Gastrocnemius medialis (tissue), 4 donors: ENCODE measurements around the gene RBBP8. TPM values are rescaled to one million over a fixed set of nuclear protein-coding genes. Genes with fewer than 3 reads are reported as not detected.

Experiments used
- ATAC-seq, 2 donors: fragments of 150-250 bp; one replicate each; pipeline ENCODE4 v1.9.1; 2016
- DNase-seq, 2 donors: peaks; one replicate each; pipeline ENCODE4 v3.0.0-alpha.2; 2019
- H3K27ac ChIP-seq, 4 donors: fragments of 200-600 bp; sonication (generic); 1 replicate in 1 of 4; 2 replicates in 3 of 4; pipeline ENCODE4 v1.5.1; 2016 to 2018; ENCODE audit warnings: mild to moderate bottlenecking in 2 of 4, moderate library complexity in 1 of 4
- H3K27me3 ChIP-seq, 3 donors: fragments of 200-600 bp; sonication (generic) in 2 of 3; 1 replicate in 1 of 3; 2 replicates in 2 of 3; pipeline versions ENCODE4 v1.5.1 to v1.6.0; 2016 to 2019; ENCODE audit warnings: mild to moderate bottlenecking in 1 of 3, moderate library complexity in 1 of 3
- H3K36me3 ChIP-seq, 2 donors: fragments of 200-600 bp; sonication (generic) in 1 of 2; one replicate each; pipeline ENCODE4 v1.5.1; 2017 to 2018
- H3K4me1 ChIP-seq, 2 donors: fragments of 200-600 bp; sonication (generic) in 1 of 2; one replicate each; pipeline ENCODE4 v1.5.1; 2016 to 2017; ENCODE audit warnings: mild to moderate bottlenecking in 2 of 2
- H3K4me3 ChIP-seq, 4 donors: fragments of 200-600 bp; sonication (generic) in 3 of 4; 1 replicate in 1 of 4; 2 replicates in 3 of 4; pipeline ENCODE4 v1.5.1; 2016 to 2019; ENCODE audit warnings: mild to moderate bottlenecking in 2 of 4
- H3K9me3 ChIP-seq, 3 donors: fragments of 200-600 bp; sonication (generic) in 2 of 3; 1 replicate in 1 of 3; 2 replicates in 2 of 3; pipeline ENCODE4 v1.5.1; 2016 to 2019
- CTCF ChIP-seq, 5 experiments: fragments of 450-650 bp in 3 of 5; fragments of 200-600 bp in 2 of 5; sonication (generic) in 2 of 5; IDR thresholded peaks in 4 of 5; conservative IDR thresholded peaks in 1 of 5; 1 replicate in 4 of 5; 2 replicates in 1 of 5; pipeline ENCODE4 v1.5.1; 2016 to 2019; ENCODE audit warnings: antibody characterized with exemption in 5 of 5, mild to moderate bottlenecking in 3 of 5, moderate library complexity in 3 of 5
- POLR2A ChIP-seq, 2 donors: fragments of 450-650 bp; IDR thresholded peaks; one replicate each; pipeline ENCODE4 v1.6.1; 2017; ENCODE audit warnings: antibody characterized with exemption in 2 of 2, mild to moderate bottlenecking in 2 of 2, moderate library complexity in 2 of 2
- in situ Hi-C, 4 donors: fragments of 200-750 bp; cut with MboI; loops; one replicate each; pipeline versions ENCODE4 v1.15.0 to v1.8.0; 2017; ENCODE audit warnings: low sequenced_read_pairs in 4 of 4
- intact Hi-C: fragments of 100-400 bp; cut with DNase I; formaldehyde crosslinking; loops from one replicate; pipeline ENCODE4 v1.15.1; 2023; ENCODE audit warnings: low total_unique reads
- total RNA-seq, 4 donors: library from RNA; depleted of rRNA; stranded (reverse); fragments of >200 nt; gene quantifications; one replicate each; pipeline versions ENCODE4 v1.1.0 to v1.2.3, GENCODE V29; 2016

The RBBP8 gene
- total RNA-seq, 4 donors from 2014 or later, result 1.3 to 4.7 (median 1.7) TPM

- Histone ChIP-seq H3K4me1 (no peaks in the 10 kb centered on the region), H3K9me3 (no peaks in the 10 kb centered on the region), H3K27ac (no peak overlapping the region), H3K27me3 (no peaks in the 10 kb centered on the region), H3K4me3 (no peak overlapping the region), H3K36me3 (no peaks in the 10 kb centered on the region)
- no peak for ATAC-seq
- TF ChIP-seq CTCF (IDR thresholded peaks at IDR 0.05 in 4 of 5, conservative IDR thresholded peaks at IDR 0.05 in 1 of 5), result no peak
- no peak for TF ChIP-seq POLR2A (IDR thresholded peaks at IDR 0.05)
- DNase-seq, result no peak
- in situ Hi-C loops, result no loop called here
- intact Hi-C loops, result no loop called here
Observed at GRCh38 chr18:23062011-23062410, 128.9 kb downstream of the RBBP8 start.

GRCh38 chr18:23063502-23063901 lies 130.4 kb downstream of the RBBP8 start:
- TF ChIP-seq POLR2A (IDR thresholded peaks at IDR 0.05) (no peak), CTCF (IDR thresholded peaks at IDR 0.05 in 4 of 5, conservative IDR thresholded peaks at IDR 0.05 in 1 of 5) (no peak)
- DNase-seq (no peak), ATAC-seq (no peak)
- intact Hi-C loops, result no loop called here
- no peak overlapping the region for H3K4me3 ChIP-seq
- in situ Hi-C loops, result no loop called here
- H3K27me3 ChIP-seq, result no peaks in the 10 kb centered on the region
- H3K9me3 ChIP-seq, result no peaks in the 10 kb centered on the region
- H3K27ac ChIP-seq, result no peak overlapping the region
- no peaks in the 10 kb centered on the region for H3K36me3 ChIP-seq
- H3K4me1 ChIP-seq, result no peaks in the 10 kb centered on the region

GRCh38 chr18:23065234-23065806 lies 132.2 kb downstream of the RBBP8 start:
- Histone ChIP-seq H3K27ac (no peak overlapping the region), H3K9me3 (no peaks in the 10 kb centered on the region), H3K4me3 (no peak overlapping the region), H3K36me3 (no peaks in the 10 kb centered on the region), H3K27me3 (no peaks in the 10 kb centered on the region), H3K4me1 (no peaks in the 10 kb centered on the region)
- DNase-seq (no peak), ATAC-seq (no peak)
- in situ Hi-C loops, result no loop called here
- TF ChIP-seq POLR2A (IDR thresholded peaks at IDR 0.05) (no peak), CTCF (IDR thresholded peaks at IDR 0.05 in 4 of 5, conservative IDR thresholded peaks at IDR 0.05 in 1 of 5) (no peak)
- intact Hi-C loops, result no loop called here

- Histone ChIP-seq H3K9me3 (no peaks in the 10 kb centered on the region), H3K4me1 (no peaks in the 10 kb centered on the region), H3K36me3 (no peaks in the 10 kb centered on the region), H3K27me3 (no peaks in the 10 kb centered on the region), H3K4me3 (no peak overlapping the region), H3K27ac (no peak overlapping the region)
- intact Hi-C loops, result no loop called here
- no peak for TF ChIP-seq CTCF (IDR thresholded peaks at IDR 0.05 in 4 of 5, conservative IDR thresholded peaks at IDR 0.05 in 1 of 5)
- TF ChIP-seq POLR2A (IDR thresholded peaks at IDR 0.05), result no peak
- DNase-seq (no peak), ATAC-seq (no peak)
- in situ Hi-C loops, result no loop called here
Observed at GRCh38 chr18:23066060-23066459, 132.9 kb downstream of the RBBP8 start.

GRCh38 chr18:23066504-23067039 lies 133.4 kb downstream of the RBBP8 start:
- TF ChIP-seq POLR2A (IDR thresholded peaks at IDR 0.05) (no peak), CTCF (IDR thresholded peaks at IDR 0.05 in 4 of 5, conservative IDR thresholded peaks at IDR 0.05 in 1 of 5) (no peak)
- no peak for DNase-seq
- in situ Hi-C loops (no loop called here), intact Hi-C loops (no loop called here)
- Histone ChIP-seq H3K27ac (no peak overlapping the region), H3K4me3 (no peak overlapping the region), H3K9me3 (no peaks in the 10 kb centered on the region), H3K4me1 (no peaks in the 10 kb centered on the region), H3K36me3 (no peaks in the 10 kb centered on the region), H3K27me3 (no peaks in the 10 kb centered on the region)
- ATAC-seq, result no peak
